K562 (cell line): ENCODE data around the gene NTSR1. TPM values are rescaled to one million over a fixed set of nuclear protein-coding genes. Genes with fewer than 3 reads are reported as not detected.

Experiments
- CBX2 ChIP-seq: fragments of 200-600 bp; sonication (generic); IDR thresholded peaks from one replicate; pipeline ENCODE4 v1.6.1; 2012; ENCODE audit warnings: mild to moderate bottlenecking, low read length, inconsistent platforms; ENCODE audit not compliant: insufficient read depth, poor library complexity, severe bottlenecking
- DEAF1 ChIP-seq: fragments of 450-650 bp; formaldehyde crosslinking; IDR thresholded peaks from 2 replicates; pipeline ENCODE4 v1.4.0; 2020; ENCODE audit warnings: mild to moderate bottlenecking, moderate library complexity
- ETV1 ChIP-seq: fragments of 450-650 bp; conservative IDR thresholded peaks from 2 replicates; pipeline ENCODE4 v1.6.1; 2016; ENCODE audit warnings: missing genetic modification characterization, control low read depth, low read depth, missing compliant biosample characterization
- GABPB2 ChIP-seq: fragments of 250-450 bp; sonication (Bioruptor Pico); conservative IDR thresholded peaks from 2 replicates; pipeline ENCODE4 v1.5.1; 2021; ENCODE audit warnings: mild to moderate bottlenecking
- NFE2 ChIP-seq: IDR thresholded peaks from 2 replicates; pipeline ENCODE4 v1.6.1; 2014; ENCODE audit warnings: antibody characterized with exemption, low read depth
- NR3C1 ChIP-seq: sonication (generic); formaldehyde crosslinking; IDR thresholded peaks from 2 replicates; pipeline ENCODE4 v1.8.1; 2022; ENCODE audit warnings: missing genetic modification reagents
- PTBP1 ChIP-seq: fragments of 200-400 bp; formaldehyde crosslinking; IDR thresholded peaks from 2 replicates; pipeline ENCODE4 v1.6.1; 2017; ENCODE audit warnings: low read depth, low read length
- RBM17 ChIP-seq: fragments of 200-400 bp; formaldehyde crosslinking; IDR thresholded peaks from 2 replicates; pipeline ENCODE4 v1.6.1; 2017; ENCODE audit warnings: low read depth, mild to moderate bottlenecking, low read length, borderline replicate concordance
- SMARCA5 ChIP-seq: fragments of 450-650 bp; IDR thresholded peaks from 2 replicates; pipeline ENCODE4 v1.6.1; 2016
- TOE1 ChIP-seq, 2 experiments: fragments of 450-650 bp in 1 of 2; sonication (generic) in 1 of 2; formaldehyde crosslinking in 1 of 2; IDR thresholded peaks; 2 replicates each; pipeline versions ENCODE4 v1.7.1 to v1.8.0; 2016 to 2022; ENCODE audit warnings: borderline replicate concordance in 2 of 2, mild to moderate bottlenecking in 2 of 2, antibody characterized with exemption in 1 of 2, inconsistent platforms in 1 of 2, low read depth in 1 of 2, missing genetic modification reagents in 1 of 2, moderate library complexity in 1 of 2
- TRIM25 ChIP-seq: fragments of 450-650 bp; IDR thresholded peaks from 2 replicates; pipeline ENCODE4 v1.7.0; 2016; ENCODE audit warnings: borderline replicate concordance
- VEZF1 ChIP-seq: fragments of 200-800 bp; sonication (Bioruptor generic); IDR thresholded peaks from 2 replicates; pipeline ENCODE4 v1.6.1; 2017; ENCODE audit warnings: missing genetic modification characterization, missing compliant biosample characterization
- ZBTB17 ChIP-seq: fragments of 450-650 bp; formaldehyde crosslinking; IDR thresholded peaks from 2 replicates; pipeline ENCODE4 v1.4.0; 2020; ENCODE audit warnings: mild to moderate bottlenecking
- polyA plus RNA-seq, 8 experiments: library from polyadenylated mRNA; depleted of rRNA in 4 of 8; stranded (reverse) in 5 of 8; unstranded in 3 of 8; fragments of >200 nt; fragmentation: Nextera tagmentation in 2 of 8; fragmentation: Illumina TruSeq in 1 of 8; extraction: Ambion mirVana in 2 of 8; extraction: Trizol in 1 of 8; gene quantifications; 2 replicates each; pipeline versions ENCODE4 v1.2.1 to v1.2.3, GENCODE V29; 2011 to 2014; ENCODE audit warnings: inconsistent platforms in 1 of 8, missing spikeins in 1 of 8
- total RNA-seq, 7 experiments: library from RNA; depleted of rRNA in 6 of 7; stranded (reverse); fragments of >200 nt in 6 of 7; fragmentation: Illumina TruSeq in 2 of 7; extraction: Trizol in 2 of 7; gene quantifications; 2 replicates each; pipeline versions ENCODE4 v1.2.1 to v1.2.3, GENCODE V29; 2011 to 2021; ENCODE audit warnings: low replicate concordance in 1 of 7
- TF ChIP-seq, protein P1 (sequence below), 2 experiments: fragments of 450-650 bp; IDR thresholded peaks; 2 replicates each; pipeline ENCODE4 v1.6.1; 2018; ENCODE audit warnings: mild to moderate bottlenecking in 2 of 2, low read depth in 1 of 2; ENCODE audit not compliant: partially characterized antibody in 2 of 2

NTSR1 gene
- total and polyA plus RNA-seq, 9 of the 15 experiments (the other 6 are each of a cell fraction or from before 2014, with no cell fraction given) = 0.04 to 0.40 (median 0.13) TPM; not detected in 3

DNA sequence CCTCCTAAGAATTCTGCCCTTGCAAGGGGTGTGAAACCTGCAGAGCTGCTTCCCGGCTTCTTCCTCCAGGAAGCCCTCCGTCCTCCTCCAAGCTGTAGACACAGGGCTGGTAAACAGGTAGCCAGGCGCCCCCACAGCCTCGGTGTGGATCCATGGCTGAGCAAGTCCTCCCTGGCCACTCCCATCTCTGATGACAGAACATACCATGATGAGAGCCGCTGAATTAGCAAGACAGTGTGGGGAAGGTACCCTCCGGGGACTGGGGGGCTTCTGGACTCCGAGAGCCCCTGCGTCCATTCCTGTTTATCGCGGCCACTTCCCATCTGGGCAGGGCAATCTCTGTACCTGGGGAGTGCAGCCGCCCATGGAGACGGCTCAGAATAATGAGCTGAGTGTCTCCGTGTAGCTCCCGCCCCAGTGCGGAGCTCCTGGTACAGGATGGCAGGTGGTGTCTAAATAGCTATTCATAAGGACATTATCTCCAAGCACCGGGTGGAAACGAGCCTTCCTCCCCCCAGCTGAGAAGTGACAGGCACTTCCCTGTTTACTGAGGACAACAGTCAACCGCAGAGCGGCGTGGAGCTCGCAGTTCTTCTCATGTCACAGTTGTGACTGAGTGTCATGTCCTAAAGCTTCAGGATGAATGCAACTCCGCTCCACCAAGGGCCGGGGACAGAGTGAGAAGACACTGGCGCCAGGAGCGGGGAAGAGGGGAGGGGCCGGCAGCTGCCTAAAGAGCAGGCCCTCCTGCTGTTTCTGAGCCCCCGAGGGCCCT, 22.7 kb upstream of the NTSR1 start (continued):
- no peak for TF ChIP-seq RBM17
- TF ChIP-seq TRIM25 = no peak
- peak; percentile 91 for TF ChIP-seq VEZF1 (CRISPR knock-in tag)
- TF ChIP-seq NR3C1 (CRISPR knock-in tag) = no peak
- TF ChIP-seq ZBTB17 (CRISPR knock-in tag) = no peak
- TF ChIP-seq, protein P1, sequence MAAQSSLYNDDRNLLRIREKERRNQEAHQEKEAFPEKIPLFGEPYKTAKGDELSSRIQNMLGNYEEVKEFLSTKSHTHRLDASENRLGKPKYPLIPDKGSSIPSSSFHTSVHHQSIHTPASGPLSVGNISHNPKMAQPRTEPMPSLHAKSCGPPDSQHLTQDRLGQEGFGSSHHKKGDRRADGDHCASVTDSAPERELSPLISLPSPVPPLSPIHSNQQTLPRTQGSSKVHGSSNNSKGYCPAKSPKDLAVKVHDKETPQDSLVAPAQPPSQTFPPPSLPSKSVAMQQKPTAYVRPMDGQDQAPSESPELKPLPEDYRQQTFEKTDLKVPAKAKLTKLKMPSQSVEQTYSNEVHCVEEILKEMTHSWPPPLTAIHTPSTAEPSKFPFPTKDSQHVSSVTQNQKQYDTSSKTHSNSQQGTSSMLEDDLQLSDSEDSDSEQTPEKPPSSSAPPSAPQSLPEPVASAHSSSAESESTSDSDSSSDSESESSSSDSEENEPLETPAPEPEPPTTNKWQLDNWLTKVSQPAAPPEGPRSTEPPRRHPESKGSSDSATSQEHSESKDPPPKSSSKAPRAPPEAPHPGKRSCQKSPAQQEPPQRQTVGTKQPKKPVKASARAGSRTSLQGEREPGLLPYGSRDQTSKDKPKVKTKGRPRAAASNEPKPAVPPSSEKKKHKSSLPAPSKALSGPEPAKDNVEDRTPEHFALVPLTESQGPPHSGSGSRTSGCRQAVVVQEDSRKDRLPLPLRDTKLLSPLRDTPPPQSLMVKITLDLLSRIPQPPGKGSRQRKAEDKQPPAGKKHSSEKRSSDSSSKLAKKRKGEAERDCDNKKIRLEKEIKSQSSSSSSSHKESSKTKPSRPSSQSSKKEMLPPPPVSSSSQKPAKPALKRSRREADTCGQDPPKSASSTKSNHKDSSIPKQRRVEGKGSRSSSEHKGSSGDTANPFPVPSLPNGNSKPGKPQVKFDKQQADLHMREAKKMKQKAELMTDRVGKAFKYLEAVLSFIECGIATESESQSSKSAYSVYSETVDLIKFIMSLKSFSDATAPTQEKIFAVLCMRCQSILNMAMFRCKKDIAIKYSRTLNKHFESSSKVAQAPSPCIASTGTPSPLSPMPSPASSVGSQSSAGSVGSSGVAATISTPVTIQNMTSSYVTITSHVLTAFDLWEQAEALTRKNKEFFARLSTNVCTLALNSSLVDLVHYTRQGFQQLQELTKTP (IDR thresholded peaks at IDR 0.05; ENCODE audit: low read depth in 1 of 2, partially characterized antibody in 2 of 2) = no peak
- TF ChIP-seq CBX2 = no peak
- no peak for TF ChIP-seq ETV1
- TF ChIP-seq DEAF1 (CRISPR knock-in tag) = no peak
- TF ChIP-seq GABPB2 (CRISPR knock-in tag) = no peak
- no peak for TF ChIP-seq SMARCA5
- TF ChIP-seq PTBP1 = no peak
- TF ChIP-seq TOE1 (IDR thresholded peaks at IDR 0.05; ENCODE audit: borderline replicate concordance) = no peak
- TF ChIP-seq TOE1 (CRISPR knock-in tag; IDR thresholded peaks at IDR 0.05; ENCODE audit: borderline replicate concordance, low read depth) = no peak
- peak; percentile 43 for TF ChIP-seq NFE2
